NB4 (cell line): ENCODE results near the gene RAD23B.

Experiments
- DNase-seq: peaks from one replicate; pipeline ENCODE4 v3.0.0; 2010; ENCODE audit warnings: low read depth
- H3K4me3 ChIP-seq: one replicate; pipeline ENCODE4 v1.5.1; 2011; ENCODE audit warnings: mild to moderate bottlenecking, low read depth, low read length, moderate library complexity
- CTCF ChIP-seq: IDR thresholded peaks from one replicate; pipeline ENCODE4 v1.5.1; 2012; ENCODE audit warnings: low read depth, low read length
- MYC ChIP-seq: IDR thresholded peaks from 2 replicates; pipeline ENCODE4 v1.6.1; 2011; ENCODE audit warnings: low read depth, low read length
- POLR2A ChIP-seq: IDR thresholded peaks from 2 replicates; pipeline ENCODE4 v1.6.1; 2011; ENCODE audit warnings: mild to moderate bottlenecking; ENCODE audit not compliant: insufficient read length; ENCODE audit errors: extremely low read depth
- TF ChIP-seq, protein P1 (sequence below): IDR thresholded peaks from 2 replicates; pipeline ENCODE4 v1.6.1; 2011; ENCODE audit warnings: low read depth, low read length

RAD23B gene

GRCh38 chr9:107314763-107315162 lies 31.7 kb downstream of the RAD23B start:
- no peak overlapping the region for H3K4me3 ChIP-seq

DNA sequence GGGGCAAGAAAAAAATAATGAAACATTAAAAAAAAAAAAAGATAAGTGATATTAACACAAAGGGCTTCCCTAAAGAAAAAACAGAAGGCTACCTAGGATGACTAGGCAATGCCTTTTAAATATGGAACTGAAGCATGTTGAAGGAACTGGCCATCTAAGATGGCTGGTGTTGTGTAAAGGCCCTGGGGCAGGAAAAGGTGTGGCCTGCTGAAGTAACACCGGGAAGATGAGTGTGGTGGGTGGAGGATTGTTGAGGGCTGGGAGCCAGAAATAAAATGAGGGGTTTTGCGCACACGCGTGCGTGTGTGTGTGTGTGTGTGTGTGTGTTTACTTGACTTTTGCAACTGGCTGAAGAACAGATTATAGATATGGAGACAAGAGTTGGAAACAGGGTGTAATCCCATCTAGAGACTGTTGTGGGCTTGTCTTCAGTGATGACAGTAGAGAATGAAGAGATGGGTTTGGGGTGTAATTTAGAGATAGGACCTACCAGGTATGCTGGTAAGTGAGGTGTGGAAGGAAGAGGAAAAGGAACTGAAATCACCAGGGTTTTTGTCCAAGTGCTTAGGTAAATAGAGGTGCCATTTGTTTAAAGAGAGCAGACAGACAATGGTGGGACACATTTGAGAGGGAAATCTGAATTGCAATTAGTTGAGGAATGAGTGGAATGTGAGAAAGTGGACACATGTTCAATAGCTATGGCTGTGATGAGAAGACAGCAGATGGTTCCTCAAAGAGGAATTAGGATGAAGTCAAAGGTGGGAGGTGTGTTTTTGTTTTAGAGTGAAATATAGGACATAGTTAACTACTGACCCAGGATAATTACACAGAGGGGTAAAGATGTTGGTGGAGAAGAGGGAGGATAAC lies 33.9 kb downstream of the RAD23B start:
- TF ChIP-seq CTCF (no peak), POLR2A (no peak)
- TF ChIP-seq, protein P1, sequence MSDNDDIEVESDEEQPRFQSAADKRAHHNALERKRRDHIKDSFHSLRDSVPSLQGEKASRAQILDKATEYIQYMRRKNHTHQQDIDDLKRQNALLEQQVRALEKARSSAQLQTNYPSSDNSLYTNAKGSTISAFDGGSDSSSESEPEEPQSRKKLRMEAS, result no peak
- DNase-seq, result no peak
- H3K4me3 ChIP-seq, result no peak overlapping the region

More at GRCh38 chr9:107314763-107315162, 31.7 kb downstream of the RAD23B start:
- DNase-seq, result no peak
- no peak for TF ChIP-seq CTCF
- no peak for TF ChIP-seq MYC
- TF ChIP-seq, protein P1, result no peak
- no peak for TF ChIP-seq POLR2A

DNA sequence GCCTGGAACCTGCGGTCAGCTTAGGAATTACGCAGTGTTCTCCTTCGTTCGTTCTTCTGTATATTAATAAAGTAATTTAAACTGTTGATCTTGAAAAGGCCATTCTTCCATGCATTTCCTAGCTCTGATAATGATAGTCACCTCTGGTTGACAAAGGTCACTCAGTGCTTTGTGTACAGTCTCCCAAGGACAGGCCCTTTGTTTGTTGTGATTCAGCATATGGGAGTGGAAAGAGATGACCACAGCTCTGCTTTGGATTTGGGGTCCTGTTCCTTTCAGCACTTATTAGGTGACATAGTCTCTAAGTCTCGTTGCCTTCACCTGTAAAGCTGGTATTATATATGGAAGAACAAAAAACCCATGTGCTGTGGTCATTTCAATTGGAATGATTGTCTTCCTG lies 39.6 kb downstream of the RAD23B start:
- TF ChIP-seq CTCF, result no peak
- TF ChIP-seq POLR2A, result no peak
- no peak for TF ChIP-seq MYC
- TF ChIP-seq, protein P1, result no peak
- DNase-seq, result no peak
- H3K4me3 ChIP-seq, result no peak overlapping the region

DNA sequence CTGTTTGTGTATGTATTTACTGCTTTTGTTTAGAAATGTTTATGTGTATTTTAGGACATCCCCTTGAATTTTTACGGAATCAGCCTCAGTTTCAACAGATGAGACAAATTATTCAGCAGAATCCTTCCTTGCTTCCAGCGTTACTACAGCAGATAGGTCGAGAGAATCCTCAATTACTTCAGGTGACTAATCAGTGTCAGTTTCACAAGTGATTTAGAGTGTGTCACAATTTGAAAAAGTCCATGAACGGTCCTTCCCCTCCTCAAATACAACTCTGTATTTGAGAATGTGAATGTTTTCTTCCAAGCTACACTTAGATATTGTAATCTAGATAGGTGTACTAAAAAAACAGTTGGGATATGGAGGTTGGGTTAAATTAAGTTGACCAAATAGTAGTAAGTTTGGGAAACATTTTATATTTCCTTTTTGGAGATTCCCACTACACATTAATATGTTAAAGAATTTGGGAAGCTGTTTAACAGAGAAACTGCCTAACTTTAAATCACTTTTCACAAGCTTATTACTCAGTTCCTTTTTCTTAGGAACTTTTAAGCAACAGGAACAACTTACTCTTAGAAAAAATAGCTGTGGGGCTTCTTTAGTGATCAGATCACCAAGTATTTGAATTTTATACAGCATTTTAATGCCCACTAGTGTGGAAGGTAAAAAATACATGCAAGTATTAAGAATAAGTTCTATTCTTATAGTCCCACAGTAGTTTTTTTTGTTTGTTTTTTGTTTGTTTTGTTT lies 40.9 kb downstream of the RAD23B start:
- H3K4me3 ChIP-seq, result no peak overlapping the region
- no peak for DNase-seq
- TF ChIP-seq, protein P1, result no peak
- no peak for TF ChIP-seq POLR2A
- no peak for TF ChIP-seq CTCF
- TF ChIP-seq MYC, result no peak

DNA sequence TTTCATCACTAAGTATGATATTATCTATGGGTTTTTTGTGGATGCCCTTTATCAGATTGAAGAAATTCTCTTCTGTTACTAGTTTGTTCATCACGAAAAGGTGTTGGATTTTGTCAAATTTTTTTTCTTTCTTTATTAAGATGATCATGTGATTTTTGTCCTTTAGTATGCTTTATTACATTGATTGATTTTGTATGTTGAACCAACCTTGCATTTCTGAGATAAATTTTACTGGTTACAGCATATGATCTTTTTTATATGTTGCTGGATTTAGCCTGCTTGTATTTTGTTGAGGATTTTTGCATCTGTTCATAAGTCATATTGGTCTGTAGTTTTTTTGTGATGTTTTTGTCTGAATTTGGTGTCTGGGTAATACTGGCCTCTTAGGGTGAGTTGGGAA lies 42.8 kb downstream of the RAD23B start:
- TF ChIP-seq, protein P1, result no peak
- no peak overlapping the region for H3K4me3 ChIP-seq
- no peak for DNase-seq

GRCh38 chr9:107328510-107328909 lies 45.4 kb downstream of the RAD23B start:
- no peak for DNase-seq
- no peak for TF ChIP-seq CTCF
- no peak for TF ChIP-seq POLR2A
- TF ChIP-seq, protein P1, result no peak
- no peak for TF ChIP-seq MYC
- H3K4me3 ChIP-seq, result no peak overlapping the region
